DOHH2 (cell line): ENCODE results near the gene CLRN1.

ENCODE experiments used
- H3F3A ChIP-seq: fragments of 200-600 bp; sonication (generic), shearing (Covaris generic); 2 replicates; pipeline ENCODE4 v1.6.0; 2016; ENCODE audit warnings: antibody characterized with exemption, mild to moderate bottlenecking; ENCODE audit not compliant: control insufficient read depth, insufficient read depth
- H3K27ac ChIP-seq: fragments of 200-600 bp; sonication (generic); 2 replicates; pipeline ENCODE4 v1.5.1; 2014; ENCODE audit warnings: low read depth, mild to moderate bottlenecking, low read length, moderate library complexity
- H3K27me3 ChIP-seq: fragments of 200-600 bp; sonication (generic); 2 replicates; pipeline ENCODE4 v1.6.1; 2014; ENCODE audit warnings: mild to moderate bottlenecking, low read length, mixed read lengths; ENCODE audit not compliant: control insufficient read depth
- H3K36me3 ChIP-seq: fragments of 200-600 bp; sonication (generic); 2 replicates; pipeline ENCODE4 v1.6.1; 2014; ENCODE audit warnings: mild to moderate bottlenecking, low read length, moderate library complexity, mixed read lengths; ENCODE audit not compliant: control insufficient read depth
- H3K4me1 ChIP-seq: fragments of 200-600 bp; sonication (generic); 2 replicates; pipeline ENCODE4 v1.6.1; 2014; ENCODE audit warnings: mild to moderate bottlenecking, low read length, mixed read lengths; ENCODE audit not compliant: control insufficient read depth
- H3K4me2 ChIP-seq: fragments of 200-600 bp; sonication (generic); 2 replicates; pipeline ENCODE4 v1.6.0; 2014; ENCODE audit warnings: mild to moderate bottlenecking, low read length, moderate library complexity
- H3K4me3 ChIP-seq: fragments of 200-600 bp; sonication (generic); 2 replicates; pipeline ENCODE4 v1.5.1; 2014; ENCODE audit warnings: mild to moderate bottlenecking, low read length, mixed read lengths
- H3K79me2 ChIP-seq: fragments of 200-600 bp; sonication (generic); 2 replicates; pipeline ENCODE4 v1.6.1; 2014; ENCODE audit warnings: mild to moderate bottlenecking, low read length, mixed read lengths; ENCODE audit not compliant: control insufficient read depth
- H3K9me2 ChIP-seq: fragments of 200-600 bp; sonication (generic); replicated peaks from 2 replicates; pipeline ENCODE4 v1.6.1; 2014; ENCODE audit warnings: mild to moderate bottlenecking, low read length, mixed read lengths; ENCODE audit not compliant: control insufficient read depth
- H3K9me3 ChIP-seq: fragments of 200-600 bp; sonication (generic); 2 replicates; pipeline ENCODE4 v1.6.1; 2014; ENCODE audit warnings: antibody characterized with exemption, low read length, mixed read lengths; ENCODE audit not compliant: control insufficient read depth, insufficient read depth
- H4K20me1 ChIP-seq: fragments of 200-600 bp; sonication (generic); 2 replicates; pipeline ENCODE4 v1.6.0; 2014; ENCODE audit warnings: low read depth, mild to moderate bottlenecking, antibody characterized with exemption, low read length, moderate library complexity; ENCODE audit not compliant: control insufficient read depth, insufficient read depth
- EZH2phosphoT487 ChIP-seq: fragments of 200-600 bp; sonication (generic); IDR thresholded peaks from 2 replicates; pipeline ENCODE4 v1.6.1; 2017; ENCODE audit warnings: borderline replicate concordance, mild to moderate bottlenecking, antibody characterized with exemption, low read length, moderate library complexity, mixed read lengths
- TF ChIP-seq, protein P1 (sequence below): fragments of 200-600 bp; sonication (generic); IDR thresholded peaks from one replicate; pipeline ENCODE4 v1.5.1; 2014; ENCODE audit warnings: antibody characterized with exemption, mild to moderate bottlenecking, low read depth, low read length; ENCODE audit not compliant: poor library complexity, severe bottlenecking

The CLRN1 gene

DNA sequence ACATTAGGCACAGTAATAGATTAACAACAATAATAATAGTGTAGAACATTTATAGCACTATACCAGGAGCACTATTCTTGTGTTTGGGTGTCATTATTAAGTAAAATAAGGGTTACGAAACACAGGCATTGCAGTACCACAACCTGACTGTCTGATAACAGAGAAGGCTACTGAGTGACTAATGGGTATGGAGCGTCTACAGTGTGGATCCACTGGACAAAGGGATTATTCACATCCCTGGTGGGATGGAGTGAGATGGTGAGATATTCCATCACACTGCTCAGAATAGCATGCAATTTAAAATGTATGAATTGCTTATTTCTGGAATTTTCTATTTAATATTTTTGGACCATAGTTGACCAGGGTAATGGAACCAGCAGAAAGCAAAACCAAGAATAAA lies 85.5 kb downstream of the CLRN1 start:
- Histone ChIP-seq H3K4me1 (no peaks in the 10 kb centered on the region), H3F3A (no peaks in the 10 kb centered on the region), H3K36me3 (no peaks in the 10 kb centered on the region), H3K4me3 (no peak overlapping the region), H3K27me3 (peaks cover 11% of the 10 kb centered on the region), H3K27ac (no peak overlapping the region), H3K4me2 (no peak overlapping the region), H3K9me3 (no peaks in the 10 kb centered on the region), H3K9me2 (no peaks in the 10 kb centered on the region), H4K20me1 (no peaks in the 10 kb centered on the region), H3K79me2 (no peaks in the 10 kb centered on the region)
- TF ChIP-seq, protein P1, sequence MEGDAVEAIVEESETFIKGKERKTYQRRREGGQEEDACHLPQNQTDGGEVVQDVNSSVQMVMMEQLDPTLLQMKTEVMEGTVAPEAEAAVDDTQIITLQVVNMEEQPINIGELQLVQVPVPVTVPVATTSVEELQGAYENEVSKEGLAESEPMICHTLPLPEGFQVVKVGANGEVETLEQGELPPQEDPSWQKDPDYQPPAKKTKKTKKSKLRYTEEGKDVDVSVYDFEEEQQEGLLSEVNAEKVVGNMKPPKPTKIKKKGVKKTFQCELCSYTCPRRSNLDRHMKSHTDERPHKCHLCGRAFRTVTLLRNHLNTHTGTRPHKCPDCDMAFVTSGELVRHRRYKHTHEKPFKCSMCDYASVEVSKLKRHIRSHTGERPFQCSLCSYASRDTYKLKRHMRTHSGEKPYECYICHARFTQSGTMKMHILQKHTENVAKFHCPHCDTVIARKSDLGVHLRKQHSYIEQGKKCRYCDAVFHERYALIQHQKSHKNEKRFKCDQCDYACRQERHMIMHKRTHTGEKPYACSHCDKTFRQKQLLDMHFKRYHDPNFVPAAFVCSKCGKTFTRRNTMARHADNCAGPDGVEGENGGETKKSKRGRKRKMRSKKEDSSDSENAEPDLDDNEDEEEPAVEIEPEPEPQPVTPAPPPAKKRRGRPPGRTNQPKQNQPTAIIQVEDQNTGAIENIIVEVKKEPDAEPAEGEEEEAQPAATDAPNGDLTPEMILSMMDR = no peak
- TF ChIP-seq EZH2phosphoT487 = no peak

DNA sequence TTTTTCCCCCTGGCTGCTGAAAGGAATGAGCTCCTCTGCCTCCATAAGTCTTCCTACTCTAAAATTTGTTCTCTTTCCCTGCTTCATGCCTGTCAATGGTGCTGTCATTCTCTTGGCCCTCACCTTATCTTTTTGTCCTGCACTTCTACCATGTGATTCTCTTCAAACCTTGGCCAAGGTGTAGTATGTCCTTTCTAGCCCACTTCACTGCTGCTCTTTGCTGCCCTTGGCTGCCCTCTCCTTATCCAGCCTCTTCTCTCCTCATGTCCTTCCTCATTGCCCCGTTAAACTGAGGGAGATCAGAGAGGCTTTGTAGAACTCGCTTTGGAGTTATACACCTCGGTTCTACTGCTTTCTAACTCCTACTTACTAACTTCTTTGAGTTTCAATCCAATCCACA lies 87.0 kb downstream of the CLRN1 start:
- no peak overlapping the region for H3K4me2 ChIP-seq
- no peaks in the 10 kb centered on the region for H3K9me2 ChIP-seq
- H3F3A ChIP-seq = no peaks in the 10 kb centered on the region
- H3K36me3 ChIP-seq = no peaks in the 10 kb centered on the region
- no peaks in the 10 kb centered on the region for H4K20me1 ChIP-seq
- no peak overlapping the region for H3K27ac ChIP-seq
- H3K79me2 ChIP-seq = no peaks in the 10 kb centered on the region
- peaks cover 11% of the 10 kb centered on the region for H3K27me3 ChIP-seq
- no peaks in the 10 kb centered on the region for H3K9me3 ChIP-seq
- no peaks in the 10 kb centered on the region for H3K4me1 ChIP-seq
- no peak overlapping the region for H3K4me3 ChIP-seq
- TF ChIP-seq, protein P1 = no peak
- no peak for TF ChIP-seq EZH2phosphoT487

DNA sequence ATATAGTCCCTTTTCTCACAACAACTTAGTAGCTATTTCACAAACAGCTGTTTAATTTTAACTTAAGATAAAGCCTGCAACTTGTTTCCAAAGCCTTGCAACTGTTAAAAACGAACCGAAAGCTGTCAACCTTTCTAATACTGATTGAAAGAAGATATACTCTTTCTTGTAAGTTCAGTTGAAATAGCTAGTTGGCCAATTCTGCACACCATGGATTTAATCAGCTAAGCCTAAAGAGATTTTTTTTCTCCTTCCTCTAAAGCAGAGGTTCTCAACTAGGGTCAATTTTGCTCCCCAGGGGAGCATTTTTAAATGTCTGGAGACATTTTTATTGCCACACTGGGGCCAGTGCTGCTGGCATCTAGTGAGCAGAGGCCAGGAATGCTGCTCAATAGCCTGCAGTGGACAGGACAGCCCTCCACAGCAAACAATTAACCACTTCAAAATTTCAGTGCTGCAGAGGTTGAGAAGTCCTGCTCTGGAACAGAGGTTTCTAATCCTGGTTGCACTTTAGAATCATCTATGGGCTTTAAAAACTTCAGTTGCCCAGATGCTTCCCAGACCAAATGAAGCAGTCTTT lies 93.4 kb downstream of the CLRN1 start:
- no peaks in the 10 kb centered on the region for H3K36me3 ChIP-seq
- no peak overlapping the region for H3K27ac ChIP-seq
- no peaks in the 10 kb centered on the region for H3K79me2 ChIP-seq
- H3K4me1 ChIP-seq = no peaks in the 10 kb centered on the region
- H3K4me2 ChIP-seq = no peak overlapping the region
- H3K27me3 ChIP-seq = peaks cover 17% of the 10 kb centered on the region
- no peaks in the 10 kb centered on the region for H3K9me2 ChIP-seq
- H4K20me1 ChIP-seq = no peaks in the 10 kb centered on the region
- H3K4me3 ChIP-seq = no peak overlapping the region
- H3F3A ChIP-seq = no peaks in the 10 kb centered on the region
- TF ChIP-seq, protein P1 = no peak
- no peak for TF ChIP-seq EZH2phosphoT487
- no peaks in the 10 kb centered on the region for H3K9me3 ChIP-seq
